Measurements from ENCODE around the gene GNAT1.

GNAT1 gene

GRCh38 chr3:50190936-50191660 lies at the start of gene GNAT1:
TSS of gene GNAT1 (plus strand) at chr3:50191610. CDS start at chr3:50191726, 116 bp downstream.
- DNase-seq, result no peak

DNA sequence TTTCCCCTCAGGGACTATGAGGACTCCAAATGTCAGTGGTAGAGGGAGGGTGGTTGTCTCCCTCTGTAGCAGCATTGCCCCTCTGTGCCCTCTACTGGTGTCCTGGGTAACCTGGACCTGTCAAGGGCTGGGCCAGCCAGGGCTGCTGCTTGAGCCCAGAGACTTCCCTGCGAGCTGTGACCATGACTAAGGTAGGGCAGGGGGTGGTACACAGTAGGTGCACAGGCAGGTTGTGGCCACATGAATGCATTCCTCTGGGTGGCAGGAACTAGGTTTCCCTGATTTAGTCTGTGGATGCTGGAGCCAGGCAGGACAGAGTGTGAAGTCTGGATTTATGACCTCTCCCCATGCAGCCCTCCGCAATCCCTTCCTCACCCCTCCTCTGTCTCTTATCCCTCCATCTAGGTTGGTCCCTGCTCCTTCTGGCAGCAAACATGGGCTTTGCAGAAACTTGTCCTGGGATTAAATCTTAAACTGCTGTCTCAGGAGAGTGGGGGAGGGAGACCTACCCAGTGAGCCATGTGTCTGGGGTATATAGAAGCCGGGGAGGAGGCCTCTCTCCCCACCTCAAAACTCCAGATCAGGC lies 45.0 kb upstream of the GNAT1 start:
- DNase-seq, result no peak

DNA sequence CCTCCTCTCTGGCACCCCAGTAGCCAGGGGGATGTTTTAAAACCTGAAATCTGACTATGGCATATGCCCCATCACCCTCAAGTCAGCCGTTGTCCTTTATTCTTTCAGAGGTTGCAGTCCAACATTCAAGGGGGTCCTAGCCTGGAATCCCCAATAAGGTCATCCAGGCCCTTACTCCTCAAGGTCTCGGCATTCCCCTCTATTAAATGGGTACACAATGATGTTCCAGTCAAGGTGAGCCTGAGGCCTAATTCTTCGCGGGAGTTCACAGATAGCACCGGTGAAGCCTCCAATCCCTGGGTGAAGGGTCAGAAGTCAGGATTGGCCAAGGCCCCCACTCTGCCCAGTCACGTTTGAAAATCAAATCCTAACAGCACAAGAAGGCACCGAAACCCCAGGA lies 44.4 kb upstream of the GNAT1 start:
- no peak for DNase-seq

DNA sequence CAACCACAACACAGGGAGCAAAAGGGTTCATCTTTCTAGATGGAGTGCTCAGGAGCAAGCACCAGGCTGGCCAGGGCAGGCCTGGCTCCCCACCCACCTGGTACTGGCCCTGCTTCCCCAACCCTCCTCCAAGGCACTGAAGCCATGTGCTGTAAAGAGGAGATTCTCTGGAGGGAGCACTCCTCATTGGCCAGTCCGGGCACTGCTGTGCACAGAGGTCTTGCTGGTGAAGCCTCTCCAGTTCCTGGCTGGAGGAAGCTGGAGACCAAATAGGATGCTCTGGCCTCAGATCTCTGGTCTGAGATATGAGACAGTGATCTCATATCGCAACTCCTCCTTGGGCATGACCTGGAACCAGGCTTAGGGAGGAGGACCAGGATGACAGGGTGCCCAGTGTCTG lies 44.0 kb upstream of the GNAT1 start:
- DNase-seq, result no peak

DNA sequence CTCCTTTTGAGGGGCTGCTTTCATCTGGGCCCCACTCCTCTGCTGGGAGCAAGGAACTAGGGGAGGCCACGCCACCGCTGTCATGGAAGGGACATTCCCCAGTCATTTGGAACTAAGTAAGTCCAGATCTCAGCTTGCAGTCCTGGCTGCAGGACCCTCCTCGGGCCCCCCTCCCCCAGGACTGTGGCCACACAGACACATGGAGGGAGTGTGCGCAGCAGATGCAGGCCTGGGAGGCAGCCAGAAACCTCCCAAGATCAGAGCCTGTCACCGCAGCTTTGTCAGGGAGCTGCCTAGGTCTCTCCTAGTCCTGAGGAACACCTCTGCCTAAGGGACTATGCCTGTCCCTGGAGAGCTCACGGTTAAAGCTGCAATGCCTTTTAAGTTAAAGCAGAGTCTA lies 43.5 kb upstream of the GNAT1 start:
- DNase-seq, result no peak

DNA sequence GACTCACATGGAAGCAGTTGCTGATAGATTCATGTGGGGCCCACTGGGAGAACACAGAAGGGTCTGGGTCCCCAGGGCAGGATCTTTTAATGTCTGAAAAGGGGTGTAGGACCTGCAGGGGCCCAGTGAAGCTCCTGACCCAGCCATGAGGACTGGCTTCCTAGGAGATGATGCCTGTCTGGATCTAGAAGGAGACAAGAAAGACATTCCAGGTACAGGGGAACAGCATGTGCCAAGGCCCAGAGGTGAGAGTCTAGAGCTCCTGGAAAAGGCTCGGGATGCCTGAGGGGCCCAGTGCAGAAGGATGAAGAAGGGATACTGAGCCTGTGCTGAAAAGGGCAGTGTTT lies 41.0 kb upstream of the GNAT1 start:
- DNase-seq, result no peak

GRCh38 chr3:50150863-50151686 lies 40.3 kb upstream of the GNAT1 start:
- no peak for DNase-seq

GRCh38 chr3:50151728-50152127 lies 39.7 kb upstream of the GNAT1 start:
- no peak for DNase-seq

GRCh38 chr3:50153782-50154475 lies 37.5 kb upstream of the GNAT1 start:
- no peak for DNase-seq

DNA sequence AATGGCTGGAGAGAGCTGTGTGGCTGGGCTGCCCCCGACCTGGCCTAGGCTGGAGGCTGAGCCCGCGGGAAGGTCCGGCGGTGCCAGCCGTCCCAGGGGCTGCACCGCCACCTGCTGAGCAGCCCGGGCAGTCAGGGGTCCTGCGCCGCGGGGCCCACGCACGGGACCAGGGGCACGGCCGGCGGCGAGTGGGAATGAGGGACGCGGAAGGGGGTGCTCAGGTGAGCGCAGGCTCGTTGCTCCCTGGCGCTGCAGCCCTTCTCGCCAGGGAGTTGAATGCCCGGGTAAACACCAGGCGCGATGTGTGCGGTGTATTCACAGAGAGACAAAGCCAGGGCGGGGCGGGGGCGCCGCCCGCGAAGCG lies 37.0 kb upstream of the GNAT1 start:
- peak; percentile 4 for DNase-seq

DNA sequence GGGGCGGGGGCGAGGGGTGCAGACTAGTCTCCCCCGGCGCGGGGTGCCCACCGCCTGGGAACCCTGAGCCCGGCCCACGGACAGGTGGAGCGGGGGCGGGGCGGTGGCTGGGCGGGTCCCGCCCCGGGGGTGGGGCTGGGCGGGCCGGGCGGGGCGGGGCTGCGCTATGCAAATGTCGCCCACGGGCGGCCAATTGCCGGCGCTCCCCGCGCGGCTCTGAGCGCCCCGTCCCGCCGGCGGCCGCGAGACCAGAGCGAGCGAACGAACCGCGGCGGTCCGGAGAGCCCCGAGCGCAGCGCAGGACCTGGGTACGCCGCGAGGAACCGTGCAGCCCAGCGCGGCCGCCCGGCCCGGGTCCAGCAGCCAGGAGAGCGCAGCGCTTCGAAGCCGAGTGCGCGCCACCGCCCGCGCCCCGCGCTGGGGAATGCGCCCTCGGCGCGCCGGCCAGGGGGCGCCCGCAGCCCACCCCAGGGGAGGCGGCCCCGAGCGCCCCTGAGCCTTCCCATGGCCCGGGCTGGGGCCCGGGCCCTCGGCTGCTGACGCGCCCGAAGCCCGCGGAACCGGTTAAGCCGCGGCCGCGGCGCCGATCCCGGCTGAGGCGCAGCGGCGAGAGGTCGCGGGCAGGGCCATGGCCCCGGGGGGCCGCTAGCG lies 36.4 kb upstream of the GNAT1 start, which contains the start of gene SEMA3F:
Gene SEMA3F (plus strand): TSS at position 485 of the 651 bp plus-strand sequence. CDS start 4,299 bp downstream, outside the sequence.
- peak; percentile 66 for DNase-seq

DNA sequence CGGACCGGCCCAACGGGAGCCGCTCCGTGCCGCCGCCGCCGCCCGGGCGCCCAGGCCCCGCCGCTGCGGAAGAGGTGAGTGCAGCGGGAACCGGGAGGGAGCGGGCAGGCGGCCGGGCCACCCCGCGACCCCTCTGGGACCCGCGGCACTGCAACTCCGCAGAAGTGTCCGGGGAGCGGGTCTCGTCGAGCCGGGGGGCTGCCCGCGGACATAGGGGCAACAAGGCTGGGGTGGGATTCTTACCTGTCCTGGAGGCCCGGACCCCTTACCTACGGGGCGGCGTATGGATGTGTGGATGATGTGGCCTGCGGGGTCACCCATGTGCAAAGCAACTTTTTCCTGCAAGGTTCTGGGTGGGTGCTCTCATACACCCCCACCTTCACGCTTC lies 35.9 kb upstream of the GNAT1 start:
- DNase-seq, result no peak

DNA sequence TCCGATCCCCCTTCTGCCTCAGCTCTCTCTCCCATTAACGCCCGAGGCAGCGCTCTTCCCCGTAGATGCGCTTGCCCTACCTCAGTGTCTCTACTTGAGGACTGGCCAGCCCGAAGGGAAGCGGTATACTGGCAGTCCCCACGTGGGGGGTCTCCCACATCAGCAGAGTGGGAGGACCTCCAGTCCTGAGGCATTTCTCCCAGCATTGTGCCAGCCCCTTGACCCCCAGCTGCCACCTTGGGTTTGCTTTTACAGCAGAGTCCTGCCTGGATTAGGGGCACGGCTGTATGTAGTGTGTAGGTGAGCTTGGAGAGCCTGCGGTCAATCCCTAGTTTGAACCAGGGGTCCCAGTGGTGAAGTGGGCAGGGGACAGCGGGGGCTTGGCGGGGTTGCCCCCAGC lies 35.5 kb upstream of the GNAT1 start:
- no peak for DNase-seq

DNA sequence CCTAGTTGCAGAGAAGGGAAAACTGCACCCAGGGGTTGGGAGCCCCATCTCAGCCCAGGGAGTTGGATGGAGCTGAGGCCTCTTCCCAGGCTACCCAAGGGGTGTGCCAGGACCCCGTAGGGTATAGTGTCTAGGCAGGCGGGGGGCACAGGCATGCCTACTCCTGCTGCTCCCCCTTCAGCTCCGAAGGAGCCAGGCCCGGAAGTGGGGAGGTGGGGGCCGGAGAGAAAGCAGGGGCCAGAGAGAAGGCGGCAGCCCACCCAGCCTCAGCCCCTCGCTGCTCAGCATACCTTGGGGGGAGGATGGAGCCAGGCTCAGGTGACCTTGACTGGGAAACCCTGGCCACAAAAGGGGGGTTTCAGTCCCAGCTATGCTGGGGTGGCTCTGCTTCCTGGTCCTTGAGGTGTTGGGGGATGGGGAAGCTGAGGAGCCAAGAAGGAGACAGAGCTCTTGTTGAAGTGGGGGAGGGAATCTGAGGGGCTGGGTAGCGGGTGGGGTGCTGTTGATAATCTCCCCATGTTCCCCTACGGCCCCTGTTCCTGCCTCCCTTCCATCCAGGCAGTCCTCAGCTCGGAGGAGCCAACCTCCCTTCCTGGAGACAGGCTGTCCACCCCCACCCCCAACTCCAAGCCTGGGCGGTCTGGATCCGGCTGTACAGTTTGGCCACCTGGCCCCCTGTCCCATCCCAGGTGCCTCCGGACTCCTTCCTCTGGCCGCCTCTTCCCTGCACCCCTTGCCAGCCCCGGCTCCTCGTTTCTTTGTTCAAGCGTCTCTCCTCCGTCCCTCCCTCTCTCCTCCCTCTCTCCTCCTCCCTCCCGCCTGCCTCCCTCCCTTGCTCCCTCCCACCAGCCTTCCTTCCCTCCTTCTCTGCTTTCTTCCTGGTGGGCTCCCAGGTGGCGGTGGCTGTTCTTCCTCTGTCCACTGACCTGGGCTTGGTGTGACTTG lies 34.6 kb upstream of the GNAT1 start:
- DNase-seq, result no peak

DNA sequence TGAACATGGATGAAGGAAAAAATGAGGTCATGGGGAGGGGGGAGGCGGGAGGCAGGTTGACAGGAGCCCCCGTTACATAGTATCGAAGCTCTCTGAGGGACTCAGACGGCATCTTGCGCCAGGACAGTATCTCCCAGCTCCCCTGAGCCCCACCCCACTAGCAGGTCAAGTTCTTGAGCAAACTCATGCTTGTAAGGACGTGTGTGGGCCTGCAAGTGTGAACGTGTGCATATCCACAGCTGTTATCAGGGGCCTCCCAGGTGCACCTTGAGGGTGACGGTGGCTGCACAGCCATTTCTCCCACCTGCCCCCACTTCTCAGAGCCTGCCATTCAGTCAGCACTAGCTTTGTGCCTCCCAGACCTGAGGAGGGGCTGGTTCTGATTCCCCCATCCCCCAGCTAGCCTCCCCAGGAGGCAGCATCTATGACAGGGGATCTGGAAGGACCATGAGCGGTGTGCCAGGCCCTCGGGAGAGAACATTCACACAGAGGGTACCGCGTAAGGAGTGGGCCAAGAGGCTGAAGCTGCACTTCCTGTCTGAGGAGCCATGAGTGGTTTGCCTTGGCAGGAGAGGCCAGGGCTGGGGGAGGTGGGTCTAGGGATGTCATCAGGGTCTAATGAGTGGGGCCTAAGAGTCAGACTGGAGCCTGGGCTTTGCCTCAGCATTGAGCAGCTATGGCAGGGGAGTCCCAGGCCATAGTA lies 33.4 kb upstream of the GNAT1 start:
- DNase-seq, result no peak

DNA sequence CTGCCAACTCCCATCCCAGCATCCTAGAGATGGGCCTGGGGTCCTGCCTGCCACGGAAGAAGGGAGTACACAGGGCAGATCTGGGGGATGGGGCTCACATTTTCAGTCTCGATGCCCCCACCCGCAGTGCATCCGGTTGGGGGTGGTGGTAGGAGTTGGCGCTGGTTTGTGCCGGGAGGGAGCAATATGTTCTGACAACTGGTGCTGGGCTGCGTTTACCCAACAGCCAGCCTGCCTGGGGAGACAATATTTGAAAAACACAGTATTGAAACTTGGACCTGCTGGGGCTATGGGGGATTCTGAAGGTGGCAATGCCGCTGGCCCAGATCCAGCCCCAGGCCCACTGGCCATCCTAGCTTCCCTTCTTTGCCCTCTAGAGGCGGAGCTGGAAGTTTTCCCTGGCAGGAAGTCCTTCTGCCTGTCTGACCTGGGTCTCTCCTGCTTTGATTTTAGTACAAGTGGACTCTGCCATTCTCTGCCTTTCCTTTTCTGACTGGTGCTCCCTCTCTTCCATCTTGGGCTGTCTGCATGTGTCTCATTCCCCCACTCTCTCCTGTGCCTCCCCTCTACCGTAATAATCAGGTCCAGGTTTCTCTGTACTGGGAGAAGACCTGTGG lies 32.8 kb upstream of the GNAT1 start:
- no peak for DNase-seq

GRCh38 chr3:50160561-50160983 lies 30.8 kb upstream of the GNAT1 start:
- no peak for DNase-seq

GRCh38 chr3:50161320-50161719 lies 30.1 kb upstream of the GNAT1 start:
- DNase-seq, result no peak

DNA sequence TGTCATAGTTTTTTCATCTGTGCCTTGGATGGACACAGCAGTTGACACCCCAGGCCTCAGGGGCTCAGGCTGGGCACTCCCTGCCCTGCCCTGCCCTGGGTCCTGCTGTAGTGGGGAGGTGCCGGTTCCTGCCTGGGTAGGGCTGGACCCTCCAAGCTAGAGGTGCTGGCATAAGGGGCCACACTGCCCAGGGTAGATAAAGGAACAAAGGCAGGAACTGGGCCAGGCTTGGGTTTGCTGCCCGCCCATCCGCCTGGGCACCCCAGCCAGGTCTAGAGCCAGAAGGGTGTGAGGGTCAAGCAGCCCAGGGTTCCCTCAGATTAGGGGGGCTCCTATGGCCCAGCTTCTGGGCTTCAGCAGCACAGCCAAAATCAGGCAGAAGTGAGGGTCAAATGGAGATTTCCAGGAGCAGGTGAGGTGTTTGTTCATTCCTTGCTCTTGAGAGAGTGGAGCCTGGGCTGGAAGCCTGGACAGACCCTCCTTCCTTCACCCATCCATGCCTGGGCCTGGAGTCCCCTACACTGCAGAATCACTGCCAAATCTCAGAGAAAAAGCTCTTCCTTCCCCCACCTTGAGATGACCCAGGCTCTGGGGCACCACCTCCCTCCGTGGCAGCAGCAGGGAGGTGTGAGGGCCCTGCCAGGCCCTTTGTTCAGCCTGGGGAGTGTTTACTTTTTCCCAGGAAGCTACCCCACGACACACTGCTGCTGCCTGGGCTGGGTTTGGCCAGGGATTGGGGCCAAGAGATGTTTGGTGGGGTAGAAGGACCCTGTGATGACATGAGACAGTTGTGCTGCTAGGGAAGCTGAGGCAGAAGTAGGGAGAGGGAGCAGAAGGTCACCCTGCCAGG lies 29.2 kb upstream of the GNAT1 start:
- DNase-seq, result no peak

Measured in activated effector memory CD4-positive, alpha-beta T cell treated with Interleukin-2 at 50 U/mL for 16 hours (primary cell).